Neutrophil (primary cell): ENCODE measurements around the gene FYN.
A peak's percentile ranks its signal among the peaks of the same experiment; 100 is the strongest.

Experiments used
- H3K27ac ChIP-seq: fragments of 200-600 bp; sonication (generic); 2 replicates; pipeline ENCODE4 v1.5.1; 2016; ENCODE audit warnings: mild to moderate bottlenecking, moderate library complexity
- H3K27me3 ChIP-seq: fragments of 200-600 bp; sonication (generic); 2 replicates; pipeline ENCODE4 v1.6.0; 2016; ENCODE audit warnings: mild to moderate bottlenecking
- H3K36me3 ChIP-seq: fragments of 200-600 bp; sonication (generic); 2 replicates; pipeline ENCODE4 v1.5.1; 2017
- H3K4me1 ChIP-seq, 2 experiments: fragments of 200-600 bp in 1 of 2; sonication (generic) in 1 of 2; 1 replicate in 1 of 2; 2 replicates in 1 of 2; pipeline versions ENCODE4 v1.5.1 to v1.6.1; 2013 to 2016; ENCODE audit warnings: low read depth in 1 of 2, low read length in 1 of 2, mild to moderate bottlenecking in 1 of 2, moderate library complexity in 1 of 2; ENCODE audit not compliant: control insufficient read depth in 1 of 2, insufficient read depth in 1 of 2
- H3K4me3 ChIP-seq, 2 experiments: fragments of 200-600 bp in 1 of 2; sonication (generic) in 1 of 2; 1 replicate in 1 of 2; 2 replicates in 1 of 2; pipeline ENCODE4 v1.5.1; 2013 to 2016; ENCODE audit warnings: low read depth in 1 of 2, low read length in 1 of 2, mild to moderate bottlenecking in 1 of 2, moderate library complexity in 1 of 2
- H3K9me3 ChIP-seq: fragments of 200-600 bp; sonication (generic); 2 replicates; pipeline ENCODE4 v1.5.1; 2016
- CTCF ChIP-seq: fragments of 200-600 bp; sonication (generic); IDR thresholded peaks from 2 replicates; pipeline ENCODE4 v1.5.1; 2016; ENCODE audit warnings: antibody characterized with exemption

FYN gene

DNA sequence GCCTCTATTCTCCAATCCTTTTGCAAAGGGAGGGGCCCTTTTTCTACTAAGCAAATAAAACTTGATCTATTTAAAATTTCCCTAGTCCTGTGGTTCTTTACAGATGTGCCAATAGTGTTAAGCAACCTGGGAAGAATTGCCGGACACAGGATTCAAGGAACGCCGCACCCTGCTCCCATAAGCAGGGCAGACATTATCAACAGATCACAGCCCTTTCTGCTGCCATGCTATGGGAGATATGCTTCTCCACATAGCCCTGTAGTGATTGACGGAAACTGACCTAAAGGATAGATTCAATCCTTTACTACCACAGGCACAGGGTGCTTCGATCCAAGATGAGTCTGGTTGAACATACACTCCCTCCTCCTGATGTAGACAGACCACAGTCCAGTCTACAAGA lies 149.2 kb downstream of the FYN start:
- no peak overlapping the region for H3K27ac ChIP-seq

DNA sequence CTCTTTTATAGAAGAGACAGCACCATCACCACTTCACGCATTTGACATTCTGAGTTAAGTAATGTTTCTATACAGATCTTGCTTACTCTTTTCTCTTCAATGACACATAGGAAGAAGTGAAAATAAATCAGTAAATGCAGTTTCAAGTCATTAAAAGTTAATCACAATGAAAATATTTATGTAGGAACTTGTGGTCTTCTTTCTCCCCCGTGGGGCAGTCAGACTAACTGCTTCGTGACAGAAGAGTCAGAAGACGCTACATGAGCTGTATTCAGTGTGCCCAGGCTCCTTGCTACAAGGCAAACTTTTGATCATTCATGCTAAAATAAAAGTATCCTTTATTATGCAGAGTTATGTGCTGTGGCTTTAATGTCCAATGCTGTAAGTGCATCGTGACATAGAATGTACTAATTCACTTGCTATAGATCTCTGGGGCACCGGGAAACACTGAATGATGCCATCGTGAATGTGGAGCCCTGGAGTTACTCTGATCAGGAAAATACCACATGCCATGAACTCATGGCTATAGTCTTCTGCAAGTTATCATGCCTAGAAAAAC lies 149.8 kb downstream of the FYN start:
- Histone ChIP-seq H3K4me3 (no peak overlapping the region), H3K27ac (no peak overlapping the region), H3K4me1 (peaks cover 0 to 7% of the 10 kb centered on the region in 2 experiments), H3K9me3 (no peaks in the 10 kb centered on the region), H3K36me3 (no peaks in the 10 kb centered on the region), H3K27me3 (no peaks in the 10 kb centered on the region)
- TF ChIP-seq CTCF, result no peak

More for the DNA sequence above, 149.2 kb downstream of the FYN start:
- Histone ChIP-seq H3K4me1 (peaks cover 0 to 7% of the 10 kb centered on the region in 2 experiments), H3K4me3 (no peak overlapping the region), H3K9me3 (no peaks in the 10 kb centered on the region), H3K36me3 (no peaks in the 10 kb centered on the region), H3K27me3 (no peaks in the 10 kb centered on the region)
- no peak for TF ChIP-seq CTCF

DNA sequence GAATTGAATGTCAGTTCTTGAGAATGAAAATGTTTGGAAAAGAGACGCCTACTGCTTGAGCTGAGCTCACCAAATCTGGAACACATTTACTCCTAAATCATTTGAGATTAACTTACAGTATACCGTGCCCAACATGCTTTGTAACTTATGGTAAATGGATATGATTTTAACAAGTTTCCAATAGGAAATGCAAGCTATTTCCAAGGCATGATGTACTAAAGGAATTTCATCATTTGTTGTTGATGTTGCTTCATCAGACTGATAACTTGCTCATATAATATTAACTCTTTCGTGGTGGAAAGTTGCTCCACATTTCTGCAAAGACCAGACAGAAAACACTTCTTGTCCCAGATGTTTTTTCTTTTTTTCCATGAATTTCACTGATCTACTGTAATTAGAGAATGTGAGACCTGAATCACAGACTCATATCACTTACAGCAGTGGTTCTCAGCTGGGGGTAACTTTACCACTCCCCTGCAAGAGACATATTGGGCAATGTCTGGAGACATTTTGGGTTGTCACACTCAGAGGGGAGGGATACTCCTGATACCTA lies 151.0 kb downstream of the FYN start:
- Histone ChIP-seq H3K9me3 (no peaks in the 10 kb centered on the region), H3K27me3 (no peaks in the 10 kb centered on the region), H3K4me3 (no peak overlapping the region), H3K4me1 (peaks cover 0 to 7% of the 10 kb centered on the region in 2 experiments), H3K27ac (no peak overlapping the region), H3K36me3 (no peaks in the 10 kb centered on the region)
- no peak for TF ChIP-seq CTCF

DNA sequence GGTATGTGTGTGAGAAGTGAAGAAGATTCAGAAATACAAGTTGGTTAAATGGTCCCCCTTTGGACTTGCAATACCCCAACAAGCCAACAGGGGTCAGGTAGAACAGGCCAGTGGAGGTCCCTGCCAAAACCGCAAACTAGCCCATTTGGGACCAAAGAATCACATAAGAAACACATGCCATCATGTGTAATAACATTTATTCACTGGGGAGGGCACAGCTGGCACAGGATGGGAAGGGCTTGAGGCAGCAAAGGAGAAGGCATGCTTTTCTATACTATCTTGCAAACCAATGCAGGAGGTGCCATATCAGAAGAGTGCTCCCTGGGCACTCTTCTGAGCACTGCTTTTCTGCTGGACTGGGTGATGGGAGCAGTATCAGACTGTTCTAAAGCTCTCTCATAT lies 151.5 kb downstream of the FYN start:
- Histone ChIP-seq H3K27me3 (no peaks in the 10 kb centered on the region), H3K27ac (no peak overlapping the region), H3K4me3 (no peak overlapping the region), H3K9me3 (no peaks in the 10 kb centered on the region), H3K4me1 (peaks cover 0 to 7% of the 10 kb centered on the region in 2 experiments), H3K36me3 (no peaks in the 10 kb centered on the region)
- TF ChIP-seq CTCF, result peak; percentile 42

GRCh38 chr6:111720931-111721496 lies 152.2 kb downstream of the FYN start:
- H3K9me3 ChIP-seq, result no peaks in the 10 kb centered on the region
- H3K27ac ChIP-seq, result no peak overlapping the region
- H3K4me3 ChIP-seq, result no peak overlapping the region
- TF ChIP-seq CTCF, result no peak
- peaks cover 0 to 7% of the 10 kb centered on the region in 2 experiments for H3K4me1 ChIP-seq
- H3K27me3 ChIP-seq, result no peaks in the 10 kb centered on the region
- no peaks in the 10 kb centered on the region for H3K36me3 ChIP-seq
